K562 (cell line): ENCODE measurements around the gene RASGRP4. TPM values are rescaled to one million over a fixed set of nuclear protein-coding genes. Genes with fewer than 3 reads are reported as not detected.

Experiments used
- ATAC-seq: fragments of 200-7000 bp; cut with Tn5 transposase; 3 replicates; pipeline ENCODE4 v1.9.1; 2020; ENCODE audit warnings: moderate library complexity
- BruUV-seq: library from RNA; stranded (reverse); fragments of 400-500 nt; replicated peaks from 2 replicates; lab custom pipeline; 2021; lab: Mats Ljungman, UMichigan
- CTCF ChIA-PET: fragments of 300-600 bp; formaldehyde crosslinking; extraction: SDS; loops from one replicate; lab custom pipeline; 2021; ENCODE audit warnings: low intra/inter-chr PET ratio; lab: Yijun Ruan, JAX
- POLR2A ChIA-PET: fragments of 300-600, 350-650 bp; sonication (Branson Sonifier 250); formaldehyde crosslinking; extraction: SDS; loops from one replicate; lab custom pipeline; 2021; ENCODE audit warnings: antibody characterized with exemption, inconsistent platforms; lab: Yijun Ruan, JAX
- DNase-seq, 4 experiments: peaks; one replicate each; pipeline versions ENCODE4 v3.0.0 to v3.0.0-alpha.2; 2011 to 2018; ENCODE audit warnings: low spot score in 3 of 4, mixed read lengths in 3 of 4; ENCODE audit errors: extremely low read depth in 1 of 4
- FAIRE-seq: peaks from 2 replicates; lab custom pipeline; 2011; peaks lifted over from hg19 to GRCh38; lab: Jason Lieb, UNC
- H2AFZ ChIP-seq: 2 replicates; pipeline ENCODE4 v1.6.0; 2011; ENCODE audit warnings: low read depth, low read length, control low read depth, inconsistent platforms
- H3K27ac ChIP-seq: fragments of 200-600 bp; 3 replicates; pipeline ENCODE4 v1.8.0; 2011; ENCODE audit warnings: low read depth, mild to moderate bottlenecking, control low read depth, inconsistent platforms, low read length, moderate library complexity, mixed read lengths; ENCODE audit errors: extremely low read depth
- H3K27me3 ChIP-seq, 2 experiments: fragments of 300-600 bp in 1 of 2; 2 replicates in 1 of 2; 3 replicates in 1 of 2; pipeline versions ENCODE4 v1.6.0 to v1.8.0; 2011; ENCODE audit warnings: inconsistent platforms in 2 of 2, low read length in 2 of 2, mild to moderate bottlenecking in 1 of 2, mixed read lengths in 1 of 2, moderate library complexity in 1 of 2; ENCODE audit not compliant: control insufficient read depth in 2 of 2, insufficient read depth in 2 of 2
- H3K36me3 ChIP-seq: fragments of 300-600 bp; 3 replicates; pipeline ENCODE4 v1.8.0; 2011; ENCODE audit warnings: mild to moderate bottlenecking, low read length, inconsistent platforms; ENCODE audit not compliant: control insufficient read depth, insufficient read depth
- H3K4me1 ChIP-seq, 2 experiments: fragments of 200-600 bp in 1 of 2; replicated peaks in 1 of 2; 2 replicates in 1 of 2; 3 replicates in 1 of 2; pipeline versions ENCODE4 v1.5.1 to v1.8.0; 2011; ENCODE audit warnings: inconsistent platforms in 2 of 2, low read length in 2 of 2, mild to moderate bottlenecking in 1 of 2, mixed read lengths in 1 of 2, moderate library complexity in 1 of 2; ENCODE audit not compliant: control insufficient read depth in 2 of 2, insufficient read depth in 2 of 2
- H3K4me2 ChIP-seq: 2 replicates; pipeline ENCODE4 v1.6.1; 2011; ENCODE audit warnings: low read length, control low read depth, inconsistent platforms, mixed read lengths; ENCODE audit not compliant: insufficient read depth
- H3K4me3 ChIP-seq: fragments of 200-600 bp; sonication (generic), shearing (Covaris generic); 2 replicates; pipeline ENCODE4 v1.5.1; 2016; ENCODE audit warnings: control low read depth, inconsistent platforms
- H3K79me2 ChIP-seq: fragments of 200-600 bp; 3 replicates; pipeline ENCODE4 v1.8.0; 2011; ENCODE audit warnings: low read length, inconsistent platforms; ENCODE audit not compliant: control insufficient read depth, insufficient read depth
- H3K9ac ChIP-seq, 2 experiments: 2 replicates each; pipeline versions ENCODE4 v1.6.0 to v1.6.1; 2011; ENCODE audit warnings: low read depth in 2 of 2, low read length in 2 of 2, control low read depth in 1 of 2, inconsistent platforms in 1 of 2, mild to moderate bottlenecking in 1 of 2, mixed read lengths in 1 of 2; ENCODE audit not compliant: insufficient read depth in 1 of 2
- H3K9me1 ChIP-seq: one replicate; pipeline ENCODE4 v1.6.0; 2011; ENCODE audit warnings: inconsistent platforms, mild to moderate bottlenecking, low read length, moderate library complexity; ENCODE audit not compliant: control insufficient read depth, insufficient read depth
- H3K9me3 ChIP-seq: replicated peaks from 2 replicates; pipeline ENCODE4 v1.5.1; 2011; ENCODE audit warnings: low read depth, low read length, inconsistent platforms; ENCODE audit not compliant: control insufficient read depth, insufficient read depth
- H4K20me1 ChIP-seq: replicated peaks from 2 replicates; pipeline ENCODE4 v1.6.1; 2011; ENCODE audit warnings: low read length, inconsistent platforms, mixed read lengths; ENCODE audit not compliant: control insufficient read depth, insufficient read depth
- ATF3 ChIP-seq, 2 experiments: fragments of 450-650 bp in 1 of 2; sonication (generic) in 1 of 2; formaldehyde crosslinking in 1 of 2; IDR thresholded peaks in 1 of 2; conservative IDR thresholded peaks in 1 of 2; 2 replicates each; pipeline versions ENCODE4 v1.6.1 to v1.8.1; 2016 to 2023; ENCODE audit warnings: mild to moderate bottlenecking in 2 of 2, moderate library complexity in 2 of 2, inconsistent platforms in 1 of 2, missing genetic modification reagents in 1 of 2
- ATF7 ChIP-seq: fragments of 450-650 bp; IDR thresholded peaks from 2 replicates; pipeline ENCODE4 v1.7.1; 2014; ENCODE audit warnings: mild to moderate bottlenecking, moderate library complexity
- BCOR ChIP-seq: fragments of 450-650 bp; IDR thresholded peaks from 2 replicates; pipeline ENCODE4 v1.6.1; 2016
- CEBPB ChIP-seq: fragments of 450-650 bp; IDR thresholded peaks from 2 replicates; pipeline ENCODE4 v1.6.1; 2016; ENCODE audit warnings: missing genetic modification characterization, missing compliant biosample characterization
- CEBPG ChIP-seq, 3 experiments: fragments of 200-800 bp in 1 of 3; sonication (Bioruptor generic) in 1 of 3; sonication (generic) in 1 of 3; formaldehyde crosslinking in 1 of 3; IDR thresholded peaks in 2 of 3; conservative IDR thresholded peaks in 1 of 3; 2 replicates each; pipeline versions ENCODE4 v1.6.1 to v1.8.0; 2016 to 2022; ENCODE audit warnings: missing compliant biosample characterization in 2 of 3, missing genetic modification characterization in 2 of 3, mild to moderate bottlenecking in 1 of 3, missing genetic modification reagents in 1 of 3
- CTBP1 ChIP-seq: fragments of 450-650 bp; IDR thresholded peaks from 2 replicates; pipeline ENCODE4 v1.6.1; 2016; ENCODE audit warnings: borderline replicate concordance
- HDAC1 ChIP-seq, 2 experiments: fragments of 450-650 bp; IDR thresholded peaks; 2 replicates each; pipeline ENCODE4 v1.6.1; 2016 to 2017; ENCODE audit warnings: inconsistent platforms in 1 of 2, mild to moderate bottlenecking in 1 of 2, moderate library complexity in 1 of 2
- NRF1 ChIP-seq, 2 experiments: fragments of 450-650 bp; IDR thresholded peaks in 1 of 2; conservative IDR thresholded peaks in 1 of 2; 2 replicates each; pipeline ENCODE4 v1.6.1; 2014; ENCODE audit warnings: mild to moderate bottlenecking in 2 of 2
- PML ChIP-seq: IDR thresholded peaks from 2 replicates; pipeline ENCODE4 v1.6.1; 2012; ENCODE audit warnings: low read length, inconsistent platforms
- POLR2A ChIP-seq: fragments of 450-650 bp; conservative IDR thresholded peaks from 2 replicates; pipeline ENCODE4 v1.6.1; 2016
- SUPT5H ChIP-seq: fragments of 450-650 bp; IDR thresholded peaks from 2 replicates; pipeline ENCODE4 v1.6.1; 2016
- TCF7L2 ChIP-seq: fragments of 150-350 bp; IDR thresholded peaks from 2 replicates; pipeline ENCODE4 v1.6.1; 2016; ENCODE audit warnings: low read depth, mild to moderate bottlenecking, low read length, moderate library complexity
- ZNF263 ChIP-seq: sonication (generic); formaldehyde crosslinking; IDR thresholded peaks from 2 replicates; pipeline ENCODE4 v1.8.0; 2022; ENCODE audit warnings: mild to moderate bottlenecking, missing genetic modification reagents, borderline replicate concordance
- ZNF316 ChIP-seq: fragments of 450-650 bp; IDR thresholded peaks from 2 replicates; pipeline ENCODE4 v1.6.1; 2016
- ZNF395 ChIP-seq: fragments of 200-800 bp; sonication (Bioruptor generic); IDR thresholded peaks from 2 replicates; pipeline ENCODE4 v1.6.1; 2017; ENCODE audit warnings: missing genetic modification characterization, missing compliant biosample characterization
- ZNF586 ChIP-seq: fragments of 450-650 bp; formaldehyde crosslinking; conservative IDR thresholded peaks from 2 replicates; pipeline ENCODE4 v1.4.0; 2020; ENCODE audit warnings: mild to moderate bottlenecking, moderate library complexity
- ZNF778 ChIP-seq: fragments of 450-650 bp; formaldehyde crosslinking; IDR thresholded peaks from 2 replicates; pipeline ENCODE4 v1.4.0; 2020; ENCODE audit warnings: mild to moderate bottlenecking, moderate library complexity
- ZNF785 ChIP-seq: fragments of 250-450 bp; sonication (Bioruptor Pico); IDR thresholded peaks from 2 replicates; pipeline ENCODE4 v1.4.0; 2020; ENCODE audit warnings: mild to moderate bottlenecking
- WGBS: fragments of 100-300 bp; shearing (Covaris generic); methylation state at CpG from one replicate; pipeline ENCODE4 v1.1.6; 2016; ENCODE audit warnings: low coverage, mixed read lengths; ENCODE audit not compliant: insufficient coverage; ENCODE audit errors: missing lambda C conversion rate; 5-methylcytosine and 5-hydroxymethylcytosine counted together
- in situ Hi-C: fragments of 300-500 bp; cut with MboI; formaldehyde crosslinking; loops from 4 replicates; pipeline ENCODE4 v1.15.0; 2018; ENCODE audit warnings: inconsistent platforms, mixed read lengths
- intact Hi-C: fragments of 100-400 bp; cut with micrococcal nuclease; formaldehyde crosslinking; loops from 2 replicates; pipeline ENCODE4 v1.14.2; 2022
- polyA plus RNA-seq, 8 experiments: library from polyadenylated mRNA; depleted of rRNA in 4 of 8; stranded (reverse) in 5 of 8; unstranded in 3 of 8; fragments of >200 nt; fragmentation: Nextera tagmentation in 2 of 8; fragmentation: Illumina TruSeq in 1 of 8; extraction: Ambion mirVana in 2 of 8; extraction: Trizol in 1 of 8; gene quantifications; 2 replicates each; pipeline versions ENCODE4 v1.2.1 to v1.2.3, GENCODE V29; 2011 to 2014; ENCODE audit warnings: inconsistent platforms in 1 of 8, missing spikeins in 1 of 8
- total RNA-seq, 7 experiments: library from RNA; depleted of rRNA in 6 of 7; stranded (reverse); fragments of >200 nt in 6 of 7; fragmentation: Illumina TruSeq in 2 of 7; extraction: Trizol in 2 of 7; gene quantifications; 2 replicates each; pipeline versions ENCODE4 v1.2.1 to v1.2.3, GENCODE V29; 2011 to 2021; ENCODE audit warnings: low replicate concordance in 1 of 7
- TF ChIP-seq, protein P1 (sequence below): fragments of 250-450 bp; sonication (Bioruptor Pico); IDR thresholded peaks from 2 replicates; pipeline ENCODE4 v1.5.0; 2021
- TF ChIP-seq, protein P2 (sequence below), 2 experiments: fragments of 450-650 bp in 1 of 2; sonication (generic) in 1 of 2; formaldehyde crosslinking; conservative IDR thresholded peaks; 2 replicates each; pipeline versions ENCODE4 v1.4.0 to v1.8.1; 2020 to 2022; ENCODE audit warnings: mild to moderate bottlenecking in 1 of 2, missing genetic modification reagents in 1 of 2

Gene RASGRP4
- total and polyA plus RNA-seq, 9 of the 15 experiments (the other 6 are each of a cell fraction or from before 2014, with no cell fraction given) = 0.39 to 4.6 (median 3.8) TPM

DNA sequence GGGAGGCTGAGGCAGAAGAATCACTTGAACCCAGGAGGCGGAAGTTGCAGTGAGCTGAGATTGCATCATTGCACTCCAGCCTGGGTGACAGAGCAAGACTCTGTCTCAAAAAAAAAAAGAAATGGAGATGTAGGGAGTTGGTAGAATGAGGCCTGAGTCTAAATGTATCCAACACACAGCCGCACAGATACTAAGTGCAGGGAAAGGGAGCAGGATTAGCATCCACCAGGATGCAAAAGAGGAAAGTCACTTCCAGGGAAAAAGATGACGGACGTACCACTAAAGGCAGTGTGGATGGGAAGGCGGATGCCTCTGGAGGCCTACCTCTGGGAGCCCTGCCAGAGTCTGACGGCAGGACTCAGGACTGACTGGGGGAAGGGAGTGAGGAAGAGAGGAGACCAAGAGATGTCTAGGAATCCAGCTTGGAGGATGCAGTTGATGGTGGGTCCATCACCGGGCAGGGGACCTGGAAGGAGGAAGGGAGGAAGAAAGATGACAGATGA, 16.3 kb downstream of the RASGRP4 start:
- 70% methylated on average over 7 of the region's 7 CpGs for WGBS
- no peak for FAIRE-seq
- TF ChIP-seq, protein P1, sequence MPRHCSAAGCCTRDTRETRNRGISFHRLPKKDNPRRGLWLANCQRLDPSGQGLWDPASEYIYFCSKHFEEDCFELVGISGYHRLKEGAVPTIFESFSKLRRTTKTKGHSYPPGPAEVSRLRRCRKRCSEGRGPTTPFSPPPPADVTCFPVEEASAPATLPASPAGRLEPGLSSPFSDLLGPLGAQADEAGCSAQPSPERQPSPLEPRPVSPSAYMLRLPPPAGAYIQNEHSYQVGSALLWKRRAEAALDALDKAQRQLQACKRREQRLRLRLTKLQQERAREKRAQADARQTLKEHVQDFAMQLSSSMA (CRISPR knock-in tag) = no peak
- TF ChIP-seq BCOR = 0 out of 2 replicates have a peak, but pooled peaks have one; percentile 25
- no peak for TF ChIP-seq ZNF586 (CRISPR knock-in tag)
- peak; percentile 78 for TF ChIP-seq ATF3 (IDR thresholded peaks at IDR 0.05)
- no peak for TF ChIP-seq ATF3 (CRISPR knock-in tag; conservative IDR thresholded peaks at IDR 0.05)
- no peak for TF ChIP-seq ZNF395 (CRISPR knock-in tag)
- no peak for TF ChIP-seq TCF7L2
- TF ChIP-seq CTBP1 = peak; percentile 25; the same call in 1 of the 2 replicates
- TF ChIP-seq, protein P2, sequence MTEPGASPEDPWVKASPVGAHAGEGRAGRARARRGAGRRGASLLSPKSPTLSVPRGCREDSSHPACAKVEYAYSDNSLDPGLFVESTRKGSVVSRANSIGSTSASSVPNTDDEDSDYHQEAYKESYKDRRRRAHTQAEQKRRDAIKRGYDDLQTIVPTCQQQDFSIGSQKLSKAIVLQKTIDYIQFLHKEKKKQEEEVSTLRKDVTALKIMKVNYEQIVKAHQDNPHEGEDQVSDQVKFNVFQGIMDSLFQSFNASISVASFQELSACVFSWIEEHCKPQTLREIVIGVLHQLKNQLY (CRISPR knock-in tag; conservative IDR thresholded peaks at IDR 0.05) = no peak
- peak; percentile 40; the same call in 1 of the 2 replicates for TF ChIP-seq SUPT5H
- TF ChIP-seq ZNF778 (CRISPR knock-in tag) = no peak
- TF ChIP-seq NRF1 (conservative IDR thresholded peaks at IDR 0.05 in 1 of 2, IDR thresholded peaks at IDR 0.05 in 1 of 2) = no peak
- TF ChIP-seq CEBPB (tag) = peak; percentile 54; the same call in 1 of the 2 replicates
- TF ChIP-seq ZNF785 (CRISPR knock-in tag) = no peak
- 0 out of 4 replicates have a peak, but pooled peaks of 1 of the 2 experiments have one; percentile 12 for TF ChIP-seq HDAC1 (IDR thresholded peaks at IDR 0.05)
- no peak for TF ChIP-seq ZNF316
- 0 out of 2 replicates have a peak, but pooled peaks have one; percentile 20 for TF ChIP-seq PML
- TF ChIP-seq ZNF263 (CRISPR knock-in tag) = no peak
- TF ChIP-seq POLR2A = peak; percentile 51; the same call in 1 of the 2 replicates
- peak; percentile 53; the same call in 1 of the 2 replicates for TF ChIP-seq CEBPG (CRISPR knock-in tag; IDR thresholded peaks at IDR 0.05)
- TF ChIP-seq CEBPG (tag; conservative IDR thresholded peaks at IDR 0.05 in 1 of 2, IDR thresholded peaks at IDR 0.05 in 1 of 2) = peak in 1 of 2 experiments; percentile 18; a peak in 1 of 4 replicates
- TF ChIP-seq ATF7 = peak; percentile 31; the same call in 1 of the 2 replicates

More for the DNA sequence above, 16.3 kb downstream of the RASGRP4 start:
- no peak overlapping the region for H2AFZ ChIP-seq
- peaks cover 5% of the 10 kb centered on the region for H3K9me1 ChIP-seq
- H3K36me3 ChIP-seq = peaks cover 26% of the 10 kb centered on the region; the same call in 2 of the 3 replicates
- POLR2A ChIA-PET = interaction anchor here (1.0 to 1.3 kb wide), 3 partner anchors 16 to 128 kb away, joined by 3 to 4 read pairs (median 4); partner anchors contain the start of gene PSMD8
- CTCF ChIA-PET = no interaction called here
- ATAC-seq (no peak), DNase-seq (no peak)
- H3K4me2 ChIP-seq = no peak overlapping the region
- no peaks in the 10 kb centered on the region for H3K9me3 ChIP-seq
- no peaks in the 10 kb centered on the region for H4K20me1 ChIP-seq
- no peak overlapping the region for H3K4me3 ChIP-seq
- intact Hi-C loops (loop anchor here (5.0 kb wide), 1 partner anchor 98 kb away; no protein-coding TSS in a partner anchor), in situ Hi-C loops (no loop called here)
- BruUV-seq = no TSS peak
- no peak overlapping the region for H3K27ac ChIP-seq
- H3K4me1 ChIP-seq = peaks cover 25 to 48% of the 10 kb centered on the region in 2 experiments; a peak in 4 of 5 replicates
- peaks cover 3% of the 10 kb centered on the region; the same call in 2 of the 3 replicates for H3K79me2 ChIP-seq
- H3K9ac ChIP-seq = no peak overlapping the region
- no peaks in the 10 kb centered on the region for H3K27me3 ChIP-seq
